ENCODE data around the gene MARS2.
"Not testable (repeated sequence)": the region's sequence is repeated elsewhere in the genome, so short reads cannot be mapped to it uniquely, and the experiment has no call there.

Gene MARS2

GRCh38 chr2:197705121-197705911 lies at the start of gene MARS2:
Gene MARS2 (plus strand): TSS chr2:197705369. CDS start chr2:197705406, 37 bp downstream.
- DNase-seq = peak; percentile 90

- DNase-seq = no peak
Measured at GRCh38 chr2:197657562-197657961, 47.6 kb upstream of the MARS2 start.

GRCh38 chr2:197661626-197662025 lies 43.5 kb upstream of the MARS2 start:
- DNase-seq = no peak

GRCh38 chr2:197666277-197666676 lies 38.9 kb upstream of the MARS2 start:
- no peak for DNase-seq

GRCh38 chr2:197668296-197668695 lies 36.9 kb upstream of the MARS2 start:
- no peak for DNase-seq

GRCh38 chr2:197669077-197669476 lies 36.1 kb upstream of the MARS2 start:
- no peak for DNase-seq

- DNase-seq = no peak
Measured at GRCh38 chr2:197672371-197672893, 32.7 kb upstream of the MARS2 start.

- DNase-seq = no peak
Measured at GRCh38 chr2:197673106-197673505, 32.1 kb upstream of the MARS2 start.

- DNase-seq = no peak
Measured at GRCh38 chr2:197673606-197674005, 31.6 kb upstream of the MARS2 start.

- DNase-seq = no peak
Measured at GRCh38 chr2:197674060-197674459, 31.1 kb upstream of the MARS2 start.

- no peak for DNase-seq
Measured at GRCh38 chr2:197674591-197674990, 30.6 kb upstream of the MARS2 start.

- DNase-seq = no peak
Measured at GRCh38 chr2:197675246-197675645, 29.9 kb upstream of the MARS2 start, which contains the start of gene RFTN2. Gene RFTN2 (minus strand): TSS chr2:197675587. CDS start chr2:197675458, 129 bp downstream.

- DNase-seq = no peak
Measured at GRCh38 chr2:197675711-197676188, 29.4 kb upstream of the MARS2 start.

- DNase-seq = no peak
Measured at GRCh38 chr2:197677056-197677455, 28.1 kb upstream of the MARS2 start.

- DNase-seq = no peak
Measured at GRCh38 chr2:197677483-197677882, 27.7 kb upstream of the MARS2 start.

GRCh38 chr2:197695206-197695605 lies 10.0 kb upstream of the MARS2 start:
- not testable (repeated sequence) for DNase-seq

GRCh38 chr2:197695971-197696370 lies 9.2 kb upstream of the MARS2 start:
- DNase-seq = not testable (repeated sequence)

- DNase-seq = not testable (repeated sequence)
Measured at GRCh38 chr2:197696571-197696970, 8.6 kb upstream of the MARS2 start.

- not testable (repeated sequence) for DNase-seq
Measured at GRCh38 chr2:197699724-197700123, 5.4 kb upstream of the MARS2 start.

GRCh38 chr2:197700960-197701359 lies 4.2 kb upstream of the MARS2 start:
- no peak for DNase-seq

GRCh38 chr2:197704434-197705120 lies 592 bp upstream of the MARS2 start:
- DNase-seq = no peak

- DNase-seq = no peak
Measured at GRCh38 chr2:197705912-197706838, 1.0 kb downstream of the MARS2 start.

GRCh38 chr2:197706839-197707207 lies 1.7 kb downstream of the MARS2 start:
- DNase-seq = no peak
